Measurements from ENCODE around the gene POLR2H.

Gene POLR2H

GRCh38 chr3:184353546-184353941 lies 8.0 kb upstream of the POLR2H start:
- no peak for DNase-seq

GRCh38 chr3:184354121-184354728 lies 7.3 kb upstream of the POLR2H start:
- DNase-seq, result peak; percentile 56

- DNase-seq, result no peak
Observed at GRCh38 chr3:184354754-184355153, 6.8 kb upstream of the POLR2H start.

GRCh38 chr3:184355261-184356040 lies 6.1 kb upstream of the POLR2H start:
- DNase-seq, result no peak

GRCh38 chr3:184357248-184358123 lies 4.0 kb upstream of the POLR2H start:
- no peak for DNase-seq

- DNase-seq, result no peak
Observed at GRCh38 chr3:184358124-184358767, 3.3 kb upstream of the POLR2H start.

GRCh38 chr3:184358921-184359350 lies 2.6 kb upstream of the POLR2H start:
- no peak for DNase-seq

GRCh38 chr3:184359610-184360009 lies 1.9 kb upstream of the POLR2H start:
- no peak for DNase-seq

GRCh38 chr3:184360070-184360928 lies 1.2 kb upstream of the POLR2H start:
- DNase-seq, result no peak

- no peak for DNase-seq
Observed at GRCh38 chr3:184360929-184361531, 480 bp upstream of the POLR2H start.

GRCh38 chr3:184361932-184362667 lies 590 bp downstream of the POLR2H start:
- peak; percentile 52 for DNase-seq

GRCh38 chr3:184362668-184363546 lies 1.4 kb downstream of the POLR2H start:
- DNase-seq, result peak; percentile 97

- DNase-seq, result no peak
Observed at GRCh38 chr3:184366619-184367289, 5.2 kb downstream of the POLR2H start.

- no peak for DNase-seq
Observed at GRCh38 chr3:184368116-184368515, 6.6 kb downstream of the POLR2H start.

- no peak for DNase-seq
Observed at GRCh38 chr3:184368586-184369183, 7.2 kb downstream of the POLR2H start.

GRCh38 chr3:184371570-184372018 lies 10.1 kb downstream of the POLR2H start:
- peak; percentile 70 for DNase-seq

- no peak for DNase-seq
Observed at GRCh38 chr3:184372296-184372821, 10.8 kb downstream of the POLR2H start.

- DNase-seq, result no peak
Observed at GRCh38 chr3:184372911-184373310, 11.4 kb downstream of the POLR2H start.
